NCI-H1048 (cell line): ENCODE results near the gene DLX1.
"Not testable (repeated sequence)": the region's sequence is repeated elsewhere in the genome, so short reads cannot be mapped to it uniquely, and the experiment has no call there.

Experiments
- DNase-seq: peaks from one replicate; lab custom pipeline; 2025; lab: John Stamatoyannopoulos, UW

DLX1 gene

DNA sequence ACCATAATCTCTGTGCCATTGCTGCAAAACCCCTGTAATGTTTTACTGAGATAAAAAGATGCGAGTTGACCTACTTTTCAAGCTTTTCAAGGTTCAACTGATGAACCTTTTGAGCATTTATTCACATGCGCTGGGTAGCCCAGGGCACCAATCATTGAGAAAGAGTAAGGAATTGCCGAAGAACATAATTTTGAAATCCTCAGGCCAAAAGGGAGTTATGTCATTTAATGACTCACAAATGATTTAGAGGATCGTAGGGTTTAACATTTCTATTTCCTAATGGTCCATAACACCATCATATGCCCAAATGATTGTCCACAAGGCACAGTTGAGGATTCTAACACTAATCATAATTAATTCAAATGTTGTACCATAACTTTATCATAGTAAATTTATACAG is 20.2 kb upstream of the DLX1 start:
- no peak for DNase-seq

DNA sequence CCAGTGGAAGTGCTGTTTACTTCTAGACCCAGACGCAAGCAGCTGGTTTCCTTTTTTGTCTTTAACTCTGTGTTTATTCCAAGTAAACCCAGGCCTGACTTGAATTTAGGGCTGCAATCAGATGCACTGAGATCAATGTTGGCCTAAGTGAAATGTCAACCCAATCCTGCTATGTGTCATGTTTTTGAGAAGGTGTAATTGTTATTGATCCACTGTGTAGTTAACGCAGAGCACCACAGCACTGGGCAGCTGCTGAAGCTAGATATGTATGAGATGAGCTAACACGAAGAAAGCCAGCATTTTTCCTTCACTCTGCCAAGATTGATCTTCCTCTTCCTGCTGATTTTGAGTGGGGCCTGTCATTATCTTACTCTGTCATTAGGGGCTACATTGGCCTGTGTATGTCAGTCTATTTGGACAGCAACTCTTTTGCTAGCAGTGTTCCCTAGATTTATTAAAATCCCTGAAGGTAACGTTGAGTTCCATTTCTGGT is 18.9 kb upstream of the DLX1 start:
- DNase-seq = no peak

DNA sequence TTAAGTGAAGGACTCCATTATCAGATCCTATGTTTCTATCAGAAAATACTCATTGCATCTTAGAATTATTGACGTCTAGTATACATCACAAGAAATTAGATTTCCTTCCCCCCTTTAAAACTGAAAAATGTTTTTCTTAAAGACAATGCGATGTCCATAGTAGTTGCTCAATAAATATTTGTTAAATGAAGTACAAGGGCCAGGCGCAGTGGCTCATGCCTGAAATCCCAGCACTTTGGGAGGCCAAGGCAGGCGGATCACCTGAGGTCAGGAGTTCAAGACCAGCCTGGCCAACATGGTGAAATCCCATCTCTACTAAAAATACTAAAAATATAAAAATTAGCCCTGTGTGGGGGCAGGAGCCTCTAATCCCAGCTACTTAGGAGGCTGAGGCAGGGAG is 17.4 kb upstream of the DLX1 start:
- DNase-seq = not testable (repeated sequence)

DNA sequence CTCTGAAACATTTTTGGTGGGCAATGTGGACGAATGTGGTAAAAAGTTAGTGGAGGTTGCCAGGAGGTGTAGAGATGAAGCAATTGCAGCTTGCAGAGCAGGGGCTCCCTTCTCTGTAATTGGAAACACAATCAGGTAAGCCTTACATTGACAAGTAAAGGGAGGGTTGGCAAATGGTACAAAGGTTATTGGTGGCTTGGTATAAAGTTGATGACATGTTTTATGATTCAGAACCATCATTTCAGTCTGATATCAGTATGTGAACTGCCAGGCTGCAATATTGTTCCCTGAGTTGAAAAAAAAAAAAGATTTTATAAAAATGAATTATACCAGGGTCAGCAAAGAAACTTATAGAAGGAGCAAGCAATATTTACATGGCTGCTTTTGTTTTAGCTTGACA is 14.4 kb upstream of the DLX1 start:
- DNase-seq = no peak

DNA sequence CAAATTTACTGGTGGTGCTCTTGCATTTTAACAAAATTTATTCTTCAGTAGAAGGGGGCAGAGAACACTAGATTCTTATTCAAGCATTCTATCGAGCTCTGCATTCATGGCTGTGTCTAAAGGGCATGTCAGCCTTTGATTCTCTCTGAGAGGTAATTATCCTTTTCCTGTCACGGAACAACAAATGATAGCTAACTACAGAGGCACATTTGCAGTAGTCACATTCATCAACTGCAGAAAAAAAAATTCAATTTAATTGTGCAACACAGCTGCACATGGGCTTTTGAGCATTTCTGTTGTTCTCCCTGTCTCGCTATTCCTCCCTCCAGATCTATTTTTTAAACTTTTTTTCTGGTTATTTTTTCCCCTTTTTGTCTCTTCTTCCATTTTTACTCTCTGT is 13.0 kb upstream of the DLX1 start:
- no peak for DNase-seq

DNA sequence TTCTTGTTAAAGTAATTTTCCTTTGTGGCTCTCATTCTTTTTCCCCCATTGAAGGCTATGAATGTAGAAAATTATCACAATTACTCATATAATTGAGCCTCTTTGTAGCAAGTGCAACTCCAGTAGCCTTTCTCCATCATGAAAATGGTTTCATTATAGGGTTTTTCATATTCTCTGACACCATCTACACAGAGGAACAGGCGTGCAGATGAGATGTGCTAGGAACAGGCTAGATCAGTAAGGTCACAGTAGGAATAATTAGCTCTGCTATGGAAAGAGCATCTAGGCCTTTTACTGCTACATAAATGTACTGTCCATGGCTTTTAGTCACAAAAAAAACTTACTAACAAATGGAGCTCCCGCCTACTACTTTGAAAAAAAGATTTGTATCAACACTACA is 12.6 kb upstream of the DLX1 start:
- no peak for DNase-seq

DNA sequence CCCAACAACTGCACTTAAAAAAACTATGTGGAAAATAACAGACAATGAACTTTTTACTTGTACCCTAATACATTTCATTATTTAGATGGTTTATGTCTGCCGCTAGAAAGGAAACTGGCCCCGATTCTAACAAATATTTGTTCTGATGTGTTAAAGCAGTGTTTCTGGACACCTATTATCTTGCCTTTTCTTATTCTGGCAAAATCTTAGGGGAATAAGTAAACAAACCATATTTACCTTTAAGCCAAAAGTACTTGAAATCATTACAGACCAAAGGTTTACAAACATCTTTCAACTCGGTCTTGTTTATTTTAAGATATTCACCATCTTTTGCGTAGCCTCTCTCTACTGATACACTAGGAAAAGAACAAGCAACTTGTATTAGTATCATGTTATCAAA is 11.8 kb upstream of the DLX1 start:
- DNase-seq = no peak

- DNase-seq = no peak
These were observed 11.1 kb upstream of the DLX1 start for GRCh38 chr2:172074254-172074653.

GRCh38 chr2:172079416-172079815 is 5.9 kb upstream of the DLX1 start:
- no peak for DNase-seq

DNA sequence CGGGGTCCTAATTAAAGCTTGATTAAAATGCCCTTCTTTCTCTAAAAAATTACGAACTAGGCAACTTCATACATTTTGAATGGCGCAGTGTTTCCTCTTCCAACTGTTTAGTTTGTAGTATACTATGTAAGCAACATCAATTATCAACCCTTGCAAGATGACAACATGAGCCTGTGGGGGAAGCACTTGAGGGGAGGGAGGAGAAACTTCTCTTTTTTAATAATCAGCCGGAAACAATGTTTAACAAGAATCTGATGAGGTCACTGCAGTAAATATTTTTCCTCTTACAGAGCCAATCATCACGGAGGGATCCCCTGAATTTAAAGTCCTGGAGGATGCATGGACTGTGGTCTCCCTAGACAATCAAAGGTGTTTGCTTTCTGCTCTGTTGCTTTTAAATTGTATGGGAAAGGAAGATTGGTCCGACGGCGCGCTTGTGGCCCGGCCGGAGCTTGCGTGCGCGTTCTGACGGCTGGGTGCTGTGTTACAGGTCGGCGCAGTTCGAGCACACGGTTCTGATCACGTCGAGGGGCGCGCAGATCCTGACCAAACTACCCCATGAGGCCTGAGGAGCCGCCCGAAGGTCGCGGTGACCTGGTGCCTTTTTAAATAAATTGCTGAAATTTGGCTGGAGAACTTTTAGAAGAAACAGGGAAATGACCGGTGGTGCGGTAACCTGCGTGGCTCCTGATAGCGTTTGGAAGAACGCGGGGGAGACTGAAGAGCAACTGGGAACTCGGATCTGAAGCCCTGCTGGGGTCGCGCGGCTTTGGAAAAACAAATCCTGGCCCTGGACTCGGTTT is 5.3 kb upstream of the DLX1 start:
- no peak for DNase-seq

GRCh38 chr2:172080641-172081220 is 4.6 kb upstream of the DLX1 start:
- DNase-seq = no peak

DNA sequence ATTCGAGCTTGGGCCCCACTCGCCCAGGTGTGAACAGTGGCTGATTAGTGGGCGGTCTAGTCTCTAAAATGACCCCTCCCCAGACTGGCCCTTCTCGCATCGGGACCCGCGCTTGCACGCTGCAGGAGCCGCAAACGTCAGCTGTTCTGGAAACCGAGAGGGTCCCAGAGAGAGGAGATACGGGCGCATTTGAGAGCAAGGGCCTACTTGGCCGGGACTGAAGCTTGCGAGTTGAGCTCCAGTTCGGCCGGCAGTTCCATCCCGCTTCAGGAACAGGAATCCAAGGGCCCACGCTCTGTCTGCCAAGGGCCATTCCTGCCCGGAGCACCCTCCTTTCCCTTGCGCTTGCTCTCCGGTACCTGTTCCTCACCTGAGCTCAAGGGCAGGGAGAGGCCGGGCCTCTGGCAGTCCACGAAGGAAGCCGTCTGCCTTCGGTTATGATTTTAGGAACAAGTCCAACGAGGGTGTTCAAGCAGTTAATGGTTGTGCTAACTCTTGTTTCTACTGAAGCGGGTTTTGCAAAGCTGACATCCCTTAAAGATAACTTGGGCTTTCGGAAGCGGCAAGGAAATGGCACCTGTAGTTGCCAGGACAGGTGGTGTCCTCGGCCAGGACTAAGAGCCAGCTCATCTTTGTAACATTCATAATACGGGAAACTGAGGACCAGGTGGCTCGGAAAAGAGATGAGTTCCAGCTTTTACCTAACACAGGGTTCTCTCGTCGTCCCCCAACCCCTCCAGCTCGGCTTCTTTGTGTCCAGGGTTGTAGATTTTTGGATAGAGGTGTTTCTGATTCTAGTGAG is 3.9 kb upstream of the DLX1 start:
- no peak for DNase-seq

GRCh38 chr2:172082105-172082943 is 3.0 kb upstream of the DLX1 start:
- DNase-seq = no peak

GRCh38 chr2:172082944-172083627 is 2.2 kb upstream of the DLX1 start:
- no peak for DNase-seq

DNA sequence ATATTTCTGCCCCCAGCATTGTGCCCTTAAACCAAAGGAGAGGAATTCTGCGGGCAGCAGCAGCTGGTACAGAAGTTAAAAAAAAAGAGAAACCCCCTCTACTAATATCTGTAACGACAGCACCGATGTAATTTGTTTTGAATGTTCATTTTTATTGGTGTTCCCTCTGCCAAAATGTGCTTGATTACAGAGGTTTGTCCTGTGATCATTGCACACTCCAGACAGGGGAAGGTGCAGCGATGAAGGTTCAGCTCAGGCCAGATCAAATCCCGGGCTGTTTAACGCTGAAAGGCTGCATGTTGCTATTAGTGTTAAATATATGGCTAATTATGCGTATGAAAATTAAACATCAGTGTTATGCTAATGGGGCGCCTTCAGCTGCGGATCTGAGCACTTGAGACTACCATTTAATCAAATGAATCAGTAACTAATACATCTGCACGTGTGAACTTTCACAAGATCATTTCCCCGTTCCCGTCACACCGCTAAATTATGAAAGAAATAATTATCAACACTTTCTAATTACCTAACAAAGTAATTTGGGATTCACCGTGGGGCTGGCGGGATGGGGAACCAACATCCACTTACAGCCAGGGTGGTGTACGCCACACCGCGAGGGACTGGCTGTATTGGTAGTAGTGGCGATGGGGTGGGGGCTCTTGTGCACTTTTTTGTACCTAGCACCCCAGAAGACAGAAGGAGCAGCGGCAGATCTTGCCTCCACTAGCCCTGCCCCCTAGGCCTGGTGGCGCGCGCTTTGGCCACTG is 1.5 kb upstream of the DLX1 start:
- DNase-seq = no peak

DNA sequence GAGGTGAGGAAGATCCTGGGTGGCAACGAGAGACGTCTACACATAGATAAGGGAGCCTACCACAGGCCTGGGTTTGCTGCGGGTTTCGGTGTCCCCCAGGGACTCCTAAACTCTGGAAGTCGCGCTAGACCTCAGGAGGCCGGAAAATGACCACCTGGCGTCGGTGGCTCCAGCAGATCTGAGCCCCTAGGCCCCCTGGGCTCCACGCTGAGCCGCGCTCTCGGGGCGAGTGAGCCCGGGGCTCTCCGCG is 987 bp upstream of the DLX1 start:
- no peak for DNase-seq

GRCh38 chr2:172084645-172085459 is 455 bp upstream of the DLX1 start:
- peak; percentile 86 for DNase-seq

GRCh38 chr2:172086241-172087206 is 1.2 kb downstream of the DLX1 start:
- DNase-seq = no peak
